Glomerular visceral epithelial cell (primary cell): ENCODE data around the gene SEL1L.
"Not testable (repeated sequence)": the region's sequence is repeated elsewhere in the genome, so short reads cannot be mapped to it uniquely, and the experiment has no call there.

Experiments used
- DNase-seq: peaks from one replicate; pipeline ENCODE4 v3.0.0-alpha.2; 2016; ENCODE audit errors: extremely low spot score

SEL1L gene

DNA sequence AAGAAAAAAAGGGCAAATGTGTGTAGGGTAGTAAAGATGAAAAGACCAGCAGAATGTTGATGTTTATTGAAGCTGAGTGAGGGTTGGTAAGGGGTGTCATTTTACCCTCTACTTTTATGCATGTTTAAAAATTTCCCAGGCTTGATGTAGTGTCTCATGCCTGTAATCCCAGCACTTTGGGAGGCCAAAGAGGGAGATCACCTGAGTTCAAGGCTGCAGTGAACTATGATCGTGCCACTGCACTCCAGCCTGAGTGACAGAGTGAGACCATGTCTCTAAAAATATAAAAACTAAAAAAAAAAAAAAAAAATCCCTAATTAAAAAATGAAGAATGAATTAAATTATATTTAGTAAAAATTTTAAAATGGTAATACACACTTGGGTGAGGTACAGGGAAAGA lies 8.5 kb downstream of the SEL1L start:
- no peak for DNase-seq

DNA sequence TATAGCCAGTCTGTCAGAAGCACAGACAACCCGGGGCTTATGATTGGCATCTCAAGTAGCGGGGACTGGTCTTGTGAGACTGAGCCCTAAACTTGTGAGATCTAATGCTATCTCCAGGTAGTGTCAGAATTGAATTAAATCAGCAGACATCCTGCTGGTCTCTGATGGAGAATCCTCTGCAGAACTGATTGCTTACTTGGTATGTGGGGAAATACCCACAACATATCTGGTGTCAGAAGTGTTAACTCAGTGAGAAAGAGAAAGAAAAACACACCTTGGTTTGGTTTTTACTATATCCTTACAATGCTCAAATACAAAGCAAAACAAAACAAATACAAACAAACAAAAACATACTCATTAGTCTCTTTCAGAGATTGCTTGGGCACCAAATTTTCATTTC lies 10.0 kb downstream of the SEL1L start:
- DNase-seq: no peak

DNA sequence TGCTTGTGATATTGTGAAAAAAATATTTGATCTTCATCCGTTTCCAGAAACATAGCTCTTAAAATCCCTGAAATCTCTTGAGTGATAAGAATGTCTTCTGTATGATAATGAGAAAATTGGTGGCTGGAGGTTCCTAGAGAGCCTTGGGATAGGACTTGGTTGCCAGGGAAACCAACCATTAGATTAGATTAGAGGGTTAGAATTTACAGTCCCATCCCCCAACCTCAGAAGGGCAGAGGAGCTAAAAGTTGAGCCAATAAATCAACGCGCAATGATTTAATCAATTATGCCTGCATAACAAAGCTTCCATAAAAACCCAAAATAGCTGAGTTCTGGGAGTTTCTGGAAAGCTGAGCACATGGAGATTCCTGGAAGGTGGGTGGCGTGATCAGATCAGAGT lies 10.6 kb downstream of the SEL1L start:
- no peak for DNase-seq

DNA sequence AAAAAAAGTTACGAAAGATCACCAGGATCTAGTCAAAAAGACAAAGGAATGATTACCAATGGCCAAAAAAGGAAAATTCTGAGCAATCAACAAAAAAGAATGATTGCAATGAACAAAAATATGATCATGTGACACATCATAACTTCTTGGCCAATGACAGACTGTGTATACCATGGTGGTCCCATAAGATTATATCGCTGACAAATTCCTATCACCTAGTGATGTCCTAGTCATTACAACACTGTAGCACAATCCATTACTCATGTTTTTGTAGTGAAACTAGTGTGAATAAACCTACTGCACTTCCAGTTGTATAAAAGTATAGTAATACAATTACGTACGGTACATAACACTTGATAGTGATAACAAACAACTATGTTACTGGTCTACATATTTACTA lies 12.3 kb downstream of the SEL1L start:
- no peak for DNase-seq

DNA sequence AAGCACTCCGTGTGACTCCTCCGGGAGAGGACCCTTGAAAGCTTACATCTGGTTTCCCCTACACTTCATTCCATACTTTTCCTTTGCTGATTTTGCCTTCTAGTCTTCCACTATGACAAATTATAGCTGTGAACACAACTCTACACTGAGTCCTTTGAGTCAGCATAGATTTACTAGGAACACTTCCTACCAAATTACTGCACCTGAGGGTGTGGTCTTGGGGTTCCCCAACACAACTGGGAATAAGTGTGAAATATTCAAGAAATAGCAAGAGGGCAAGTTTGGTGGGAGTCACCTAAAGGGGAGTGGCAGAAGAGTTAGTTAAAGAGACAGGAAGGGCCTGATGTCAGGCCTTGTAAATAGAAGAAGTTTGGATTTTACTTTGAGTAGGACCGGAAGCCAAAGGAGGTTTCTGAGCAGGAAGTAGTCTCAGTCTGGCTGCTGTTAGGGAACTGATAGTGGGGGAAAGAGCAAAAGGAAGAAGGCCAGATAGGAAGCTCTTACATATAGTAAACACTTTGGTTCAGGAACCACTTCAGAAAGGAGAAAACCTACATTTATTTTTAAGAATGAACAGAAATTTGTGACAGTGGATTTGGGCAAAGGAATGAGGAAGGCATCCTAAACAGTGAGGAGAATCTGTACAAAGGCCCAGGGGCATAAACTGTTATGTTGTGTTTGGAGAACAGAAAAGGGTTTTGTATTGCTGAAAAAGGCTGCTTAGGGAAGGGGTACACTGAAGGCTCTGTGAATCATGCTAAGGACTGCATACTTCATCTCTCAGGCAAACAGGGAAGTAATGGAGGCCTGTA lies 14.2 kb downstream of the SEL1L start:
- no peak for DNase-seq

DNA sequence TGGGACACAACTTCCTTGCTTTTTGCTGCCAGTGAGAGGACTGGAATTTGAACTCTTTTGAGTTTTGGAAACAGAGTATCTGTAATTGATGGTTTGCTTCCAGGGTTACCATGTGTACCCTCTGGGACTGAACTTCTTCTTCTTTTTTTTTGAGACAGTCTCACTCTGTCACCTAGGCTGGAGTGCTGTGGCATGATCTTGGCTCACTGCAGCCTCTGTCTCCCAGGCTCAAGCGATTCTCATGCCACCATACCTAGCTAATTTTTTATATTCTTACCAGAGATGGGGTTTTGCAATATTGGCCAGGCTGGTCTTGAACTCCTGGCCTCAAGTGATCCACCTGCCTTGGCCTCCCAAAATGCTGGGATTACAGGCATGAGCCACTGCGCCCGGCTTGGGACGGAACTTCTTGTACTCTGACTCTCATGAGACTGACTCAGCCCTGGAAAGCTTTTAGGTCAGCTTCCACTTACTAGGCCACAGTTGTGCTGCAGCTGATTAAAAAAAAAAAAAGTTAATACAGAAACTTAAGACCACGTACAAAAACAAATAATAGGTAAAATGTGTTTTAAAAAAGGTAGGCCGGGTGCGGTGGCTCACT lies 15.8 kb downstream of the SEL1L start:
- DNase-seq: no peak

DNA sequence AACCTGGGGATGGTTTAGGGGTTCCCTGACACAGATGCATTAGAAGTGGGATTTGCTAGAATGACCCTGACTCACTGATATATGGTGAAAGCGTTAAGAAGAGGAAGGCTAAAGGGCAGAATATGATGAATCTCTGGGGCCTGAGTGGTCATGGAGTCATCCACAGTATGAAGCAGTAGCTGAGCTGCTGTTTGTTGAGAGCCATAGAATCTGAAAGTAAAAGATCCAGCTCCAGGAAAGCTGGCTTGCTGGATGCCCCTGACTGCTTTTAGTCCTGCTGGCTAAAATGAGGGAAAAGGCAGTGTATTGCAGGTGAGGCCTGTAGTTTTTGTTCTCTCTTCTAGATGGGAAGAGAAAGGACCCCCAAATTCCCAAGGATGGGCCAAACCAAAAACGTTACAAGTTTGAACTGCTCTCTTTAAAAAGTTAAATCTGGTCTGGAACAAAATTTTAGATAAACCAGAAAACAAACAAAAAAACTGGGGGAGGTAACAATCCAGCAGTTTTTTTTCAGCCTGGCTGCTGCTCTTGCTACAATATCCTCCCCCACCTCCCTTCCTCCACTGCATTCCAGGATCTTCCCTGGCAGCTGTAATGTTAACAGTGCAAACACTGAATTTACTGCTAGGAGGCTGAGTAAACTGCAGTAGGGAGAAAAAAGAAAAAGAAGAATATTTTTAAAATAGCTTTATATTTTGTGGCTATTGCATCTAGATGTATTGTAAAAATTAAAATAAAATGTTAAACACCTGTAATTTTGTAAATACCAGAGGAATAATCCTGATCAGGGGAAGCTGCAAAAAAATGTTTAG lies 16.5 kb downstream of the SEL1L start:
- DNase-seq: no peak

DNA sequence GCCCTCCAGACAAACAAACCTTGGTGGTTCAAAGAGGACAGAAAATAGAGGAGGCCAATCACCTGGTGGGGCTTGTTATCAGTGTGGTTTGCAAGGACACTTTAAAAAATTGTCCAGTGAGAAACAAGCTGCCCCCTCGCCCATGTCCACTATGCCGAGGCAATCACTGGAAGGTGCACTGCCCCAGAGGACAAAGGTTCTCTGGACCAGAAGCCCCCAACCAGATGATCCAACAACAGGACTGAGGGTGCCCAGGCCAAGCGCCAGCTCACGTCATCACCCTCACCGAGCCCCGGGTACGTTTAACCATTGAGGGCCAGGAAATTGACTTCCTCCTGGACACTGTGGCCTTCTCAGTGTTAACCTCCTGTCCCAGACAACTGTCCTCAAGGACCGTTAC lies 17.7 kb downstream of the SEL1L start:
- DNase-seq: not testable (repeated sequence)

DNA sequence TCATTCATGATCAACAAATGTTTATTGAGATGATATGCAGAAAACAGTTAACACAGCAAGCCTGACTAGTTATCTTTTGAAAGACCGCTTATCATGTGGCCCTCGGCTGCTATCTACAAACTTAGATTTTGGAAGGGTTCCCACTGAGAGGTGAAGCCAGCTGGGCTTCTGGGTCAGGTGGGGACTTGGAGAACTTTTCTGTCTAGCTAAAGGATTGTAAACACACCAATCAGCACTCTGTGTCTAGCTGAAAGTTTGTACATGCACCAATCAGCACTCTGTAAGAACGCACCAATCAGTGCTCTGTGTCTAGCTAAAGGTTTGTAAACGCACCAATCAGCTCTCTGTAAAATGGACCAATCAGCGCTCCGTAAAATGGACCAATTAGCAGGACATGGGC lies 20.8 kb downstream of the SEL1L start:
- DNase-seq: not testable (repeated sequence)

DNA sequence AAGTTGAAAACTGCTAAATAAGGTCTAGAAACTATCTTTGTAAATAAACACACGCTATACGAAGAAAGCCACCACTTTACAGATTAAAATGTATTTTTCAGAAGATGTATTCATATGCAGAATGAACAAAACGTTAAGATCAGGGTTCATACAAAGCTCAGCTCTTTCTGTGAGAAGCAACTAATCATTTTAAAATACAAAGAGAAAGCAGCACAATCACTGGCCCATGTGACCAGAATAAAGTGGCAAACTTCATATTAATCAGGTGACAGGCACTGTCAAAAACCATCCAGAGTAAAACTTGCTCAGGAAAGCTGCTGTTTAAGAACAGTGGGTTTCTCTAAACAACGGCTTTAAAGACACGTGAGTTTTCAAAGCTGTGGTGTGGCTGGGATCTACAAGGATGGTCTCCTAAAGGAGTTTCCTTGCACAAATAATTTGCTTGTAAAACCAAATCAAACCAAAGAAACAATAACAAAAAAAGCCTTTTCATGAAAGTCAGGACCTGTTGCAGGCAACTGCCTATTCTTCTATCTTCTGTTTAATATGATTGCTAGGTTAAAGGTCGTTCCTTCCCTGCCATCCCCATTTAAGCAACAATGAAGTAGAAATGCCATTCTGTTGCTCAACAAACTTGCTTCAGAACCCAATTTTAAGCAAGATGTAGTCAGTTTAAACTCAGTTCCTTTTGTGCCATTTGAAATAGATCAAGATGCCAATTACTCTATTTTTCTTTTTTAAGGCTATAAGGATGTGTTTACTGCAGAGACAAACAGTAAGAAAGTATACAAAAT lies 22.3 kb downstream of the SEL1L start:
- DNase-seq: no peak

DNA sequence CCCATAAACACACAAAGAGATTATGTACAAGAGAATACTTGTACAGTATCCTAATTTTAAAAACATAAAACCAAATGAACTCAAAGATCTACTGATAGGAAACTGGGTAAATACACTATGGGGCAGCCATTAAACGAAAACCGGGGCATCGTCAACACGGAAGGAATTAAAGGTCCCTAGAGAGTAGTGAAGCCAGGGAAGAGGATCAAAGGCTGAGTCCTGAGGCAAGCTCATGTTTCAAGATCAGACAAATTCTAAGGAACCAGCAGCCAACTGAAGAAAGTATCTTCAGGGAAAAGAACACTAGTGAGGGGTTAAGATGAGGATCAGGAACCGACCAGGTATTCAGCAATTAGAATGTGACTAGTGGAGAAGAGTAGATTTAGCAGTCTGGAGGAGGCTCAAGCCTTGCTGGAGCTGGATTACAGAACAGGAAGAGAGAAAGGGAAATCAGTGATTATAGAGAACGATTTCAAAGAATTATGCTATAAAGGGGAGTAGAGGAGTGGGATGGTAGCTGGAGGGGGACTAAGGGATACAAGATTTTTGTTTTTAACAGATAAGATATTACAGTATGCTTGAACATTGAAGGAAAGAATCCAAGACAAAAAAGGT lies 23.7 kb downstream of the SEL1L start:
- no peak for DNase-seq

DNA sequence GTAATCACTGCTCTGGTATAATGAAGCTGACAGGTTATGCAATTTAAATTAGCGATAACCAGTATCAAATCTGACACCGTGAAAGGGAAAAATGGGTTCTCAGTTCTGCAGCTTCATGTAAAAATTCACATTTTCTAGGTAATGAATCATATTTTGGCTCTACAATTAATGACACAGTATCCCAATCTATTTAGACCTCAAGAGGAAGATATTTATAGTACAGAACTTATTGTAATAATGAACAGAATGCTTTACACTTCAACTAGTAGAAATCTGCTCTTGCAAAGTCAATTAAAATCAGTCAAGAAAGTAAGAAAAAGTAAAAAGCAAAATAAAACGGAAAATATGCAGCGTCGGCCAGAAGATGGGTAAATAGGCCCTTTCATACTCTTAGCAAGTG lies 24.3 kb downstream of the SEL1L start:
- no peak for DNase-seq

DNA sequence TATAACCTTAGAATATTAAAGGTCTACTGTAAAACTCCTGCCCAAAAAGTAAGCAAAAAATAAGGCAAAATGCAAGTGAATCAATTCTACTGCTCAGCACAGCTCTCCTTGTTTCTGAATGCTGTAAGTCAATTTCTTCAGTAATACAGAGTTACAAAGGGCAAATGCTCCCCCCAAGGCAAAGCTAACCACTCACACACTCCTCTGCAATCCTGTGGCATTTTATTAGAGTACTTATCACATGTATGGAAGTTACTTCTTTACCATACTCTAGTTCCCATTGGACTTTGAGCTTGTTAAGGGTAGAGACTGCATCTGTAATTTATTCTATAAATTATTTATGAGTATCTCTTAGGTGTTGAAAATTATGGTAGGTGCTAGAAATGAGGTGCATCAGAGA lies 27.2 kb downstream of the SEL1L start:
- DNase-seq: no peak

DNA sequence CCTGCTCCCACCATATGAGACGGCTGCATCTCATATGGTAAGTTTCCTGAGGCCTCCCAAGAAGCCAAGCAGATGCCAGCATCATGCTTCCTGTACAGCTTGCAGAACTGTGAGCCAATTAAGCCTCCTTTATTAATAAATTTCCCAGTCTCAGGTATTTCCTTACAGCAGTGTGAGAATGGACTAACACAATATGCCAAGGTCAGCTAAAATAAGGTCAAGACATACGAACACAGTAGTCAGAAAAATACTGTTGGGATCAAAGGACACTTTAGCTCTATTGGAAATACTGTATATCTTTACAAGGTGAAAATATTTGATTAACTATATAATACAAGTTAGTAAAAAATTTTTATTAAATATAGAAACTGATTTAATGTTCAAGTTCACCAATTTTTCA lies 28.8 kb downstream of the SEL1L start:
- DNase-seq: no peak

DNA sequence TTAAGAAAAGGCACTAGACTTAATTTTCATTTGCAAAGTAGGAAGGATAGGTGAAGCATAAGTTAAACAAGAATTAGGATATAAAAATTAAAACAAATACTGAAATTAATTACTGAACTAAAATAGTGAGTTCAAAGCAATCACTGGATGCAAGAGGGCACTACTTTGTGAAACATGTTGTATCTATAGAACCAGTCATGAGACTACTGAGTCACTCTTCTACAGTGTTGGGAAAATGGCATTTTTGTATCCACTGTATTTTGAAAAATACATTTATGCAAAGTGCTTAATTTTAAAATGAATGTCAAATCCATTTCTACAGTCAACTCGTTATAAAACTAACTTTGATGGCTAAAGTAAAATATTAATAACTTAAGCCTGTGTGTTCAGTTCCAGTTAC lies 47.9 kb downstream of the SEL1L start:
- no peak for DNase-seq

DNA sequence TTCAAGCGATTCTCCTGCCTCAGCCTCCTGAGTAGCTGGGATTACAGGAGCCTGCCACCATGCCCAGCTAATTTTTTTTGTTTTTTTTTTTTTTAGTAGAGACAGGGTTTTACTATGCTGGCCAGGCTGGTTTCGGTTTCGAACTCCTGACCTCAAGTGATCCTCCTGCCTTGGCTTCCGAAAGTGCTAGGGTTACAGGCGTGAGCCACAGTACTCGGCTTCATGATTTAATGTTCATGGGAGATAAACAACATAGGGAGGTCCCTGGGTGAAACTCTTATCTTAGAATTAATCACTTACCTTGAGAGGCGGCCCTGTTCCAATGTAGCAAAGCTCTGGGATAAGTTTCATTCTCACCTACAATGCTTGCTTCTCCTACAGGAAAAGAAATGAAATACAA lies 48.3 kb downstream of the SEL1L start:
- no peak for DNase-seq

DNA sequence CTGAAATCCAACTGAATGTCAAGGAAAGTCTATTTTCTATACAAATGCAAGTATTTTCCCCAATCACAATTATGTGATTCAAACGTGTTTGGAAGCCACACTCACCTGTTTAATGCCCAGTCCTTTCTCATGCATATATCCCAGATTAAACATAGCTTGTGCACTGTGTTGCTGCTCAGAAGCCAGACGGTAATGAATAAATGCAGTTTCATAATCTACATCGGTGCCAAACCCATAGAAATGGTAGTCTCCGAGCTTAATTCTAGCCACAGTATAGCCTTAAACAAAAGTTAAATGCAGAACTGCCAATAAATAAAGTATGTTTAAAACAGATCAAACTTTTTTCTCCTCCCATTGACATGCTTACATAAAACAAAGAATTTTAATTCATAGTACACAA lies 49.5 kb downstream of the SEL1L start:
- no peak for DNase-seq

DNA sequence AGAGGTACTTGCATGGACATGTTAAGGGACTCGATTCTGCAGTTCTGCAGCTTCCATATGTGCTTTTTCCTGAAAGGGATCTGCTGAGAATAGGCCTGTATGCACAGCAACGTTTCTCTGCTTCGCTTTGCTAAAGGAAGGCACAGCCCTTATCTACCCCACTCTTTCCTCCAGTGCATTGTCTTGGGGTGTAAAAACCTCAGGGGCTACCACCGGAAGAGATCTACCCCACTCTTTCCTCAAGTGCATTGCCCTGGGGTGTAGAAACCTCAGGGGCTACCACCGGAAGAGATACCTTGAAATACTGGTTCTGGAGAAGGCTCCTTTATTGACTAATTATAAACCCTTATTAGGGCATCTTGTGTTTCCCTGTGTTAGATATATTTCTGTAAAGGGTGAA lies 52.9 kb downstream of the SEL1L start:
- no peak for DNase-seq

DNA sequence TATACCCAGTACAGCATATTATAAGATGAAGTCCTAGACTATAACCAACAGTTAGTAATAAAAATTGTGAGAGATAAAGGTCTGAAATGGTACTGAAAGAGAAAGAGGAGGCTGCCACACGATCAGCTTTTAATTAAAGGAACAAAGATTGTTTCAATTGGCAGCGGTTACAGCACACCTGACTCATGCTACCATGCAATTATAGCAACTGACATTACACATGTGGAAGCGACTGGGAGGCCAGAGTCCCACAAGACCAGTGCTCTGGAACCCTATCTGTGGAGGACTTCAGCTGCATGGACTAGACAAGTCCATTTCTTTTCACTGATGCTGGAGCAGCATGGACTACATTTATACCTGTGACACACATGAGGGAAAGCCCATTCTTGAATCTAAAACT lies 55.2 kb downstream of the SEL1L start:
- no peak for DNase-seq

DNA sequence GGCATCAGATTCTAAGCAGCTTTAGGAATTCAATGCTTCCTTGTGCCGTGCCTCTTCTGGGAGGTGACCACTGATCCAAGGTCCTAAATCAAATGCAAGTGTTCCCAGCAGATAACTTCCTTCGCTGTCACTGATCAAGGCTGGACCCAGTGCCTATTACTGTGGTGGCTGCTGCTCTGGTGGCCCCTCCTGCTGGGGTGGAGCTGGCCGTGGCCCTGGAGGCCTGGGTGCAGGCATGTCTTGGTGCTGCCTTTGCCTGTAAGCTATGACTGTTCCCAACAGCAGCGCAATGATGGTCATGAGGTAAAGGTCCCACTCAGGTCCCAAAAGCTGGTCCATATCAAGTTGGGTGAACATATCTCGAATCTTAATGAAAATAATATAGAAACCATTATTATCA lies 56.8 kb downstream of the SEL1L start:
- no peak for DNase-seq

DNA sequence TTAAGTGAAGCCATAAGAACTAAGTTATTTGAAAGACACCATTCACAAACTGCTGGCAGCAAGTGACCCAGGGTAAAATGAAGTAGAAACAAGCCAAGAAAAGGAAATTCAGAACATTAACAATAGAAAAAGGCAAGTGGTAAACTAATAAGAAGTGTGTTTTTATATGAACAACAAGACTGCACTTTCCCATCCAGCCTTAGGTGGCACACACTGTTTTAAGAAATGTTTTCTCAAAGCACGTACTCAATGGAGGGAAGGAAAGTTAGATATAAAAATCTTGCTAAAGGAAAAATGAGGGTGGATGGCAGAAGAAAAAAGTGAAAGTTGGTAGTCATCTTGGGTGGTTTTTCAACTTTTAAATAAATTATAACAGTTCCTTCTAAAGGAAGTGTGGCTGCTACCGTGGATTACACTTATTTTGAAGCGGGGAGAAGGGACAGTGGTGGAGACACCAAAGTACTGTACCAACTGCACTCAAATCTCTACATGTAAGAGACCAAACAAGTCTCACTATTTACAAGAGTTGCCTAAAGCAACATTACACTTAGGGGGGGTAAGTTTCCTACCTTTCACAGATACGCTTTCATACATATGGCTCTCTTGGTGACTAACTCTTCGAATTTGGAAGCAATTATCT lies 58.8 kb downstream of the SEL1L start:
- no peak for DNase-seq
